Kidney epithelial cell (primary cell): Measurements from ENCODE around the gene DNAH8. TPM values are rescaled to one million over a fixed set of nuclear protein-coding genes. Genes with fewer than 3 reads are reported as not detected.
A peak's percentile ranks its signal among the peaks of the same experiment; 100 is the strongest.

Experiments used
- DNase-seq: peaks from one replicate; pipeline ENCODE4 v3.0.0-alpha.2; 2010; ENCODE audit warnings: low read depth
- H3K27me3 ChIP-seq: 2 replicates; pipeline ENCODE4 v1.6.0; 2011; ENCODE audit warnings: low read length; ENCODE audit not compliant: control insufficient read depth, insufficient read depth
- H3K36me3 ChIP-seq: 2 replicates; pipeline ENCODE4 v1.5.1; 2011; ENCODE audit warnings: low read length; ENCODE audit not compliant: control insufficient read depth, insufficient read depth
- H3K4me3 ChIP-seq: 2 replicates; pipeline ENCODE4 v1.5.1; 2011; ENCODE audit warnings: low read depth, mild to moderate bottlenecking, control low read depth, low read length
- CTCF ChIP-seq: IDR thresholded peaks from 2 replicates; pipeline ENCODE4 v1.5.1; 2011; ENCODE audit warnings: mild to moderate bottlenecking, moderate library complexity, low read length, control low read depth, inconsistent platforms; ENCODE audit not compliant: insufficient read depth, poor library complexity, severe bottlenecking
- total RNA-seq: library from RNA; depleted of rRNA; stranded (reverse); fragments of >200 nt; gene quantifications from 2 replicates; pipeline ENCODE4 v1.2.3, GENCODE V29; 2015

DNAH8 gene
- total RNA-seq, 1 donor from 2014 or later, result not detected

DNA sequence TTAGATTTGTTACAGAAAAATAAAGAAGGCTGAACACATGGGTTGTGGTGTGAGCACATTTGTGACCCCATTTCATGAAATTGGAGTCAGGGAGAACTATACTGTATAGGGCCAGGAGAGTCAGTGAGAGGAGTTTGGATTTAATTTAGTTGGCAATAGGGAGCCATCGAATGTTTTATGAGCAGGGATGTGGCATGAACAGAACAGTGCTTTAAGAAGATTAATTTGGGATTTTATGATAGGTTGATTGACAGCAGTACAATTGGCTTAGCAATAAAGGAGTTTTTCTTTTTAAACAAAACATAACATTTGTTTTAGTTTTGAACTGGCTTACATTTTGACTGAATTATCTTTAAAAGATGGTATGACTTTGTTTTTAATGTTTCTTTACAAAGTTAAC is 227.9 kb downstream of the DNAH8 start:
- Histone ChIP-seq H3K27me3 (peaks cover 2% of the 10 kb centered on the region), H3K36me3 (no peaks in the 10 kb centered on the region), H3K4me3 (no peak overlapping the region)
- no peak for TF ChIP-seq CTCF
- DNase-seq, result no peak

DNA sequence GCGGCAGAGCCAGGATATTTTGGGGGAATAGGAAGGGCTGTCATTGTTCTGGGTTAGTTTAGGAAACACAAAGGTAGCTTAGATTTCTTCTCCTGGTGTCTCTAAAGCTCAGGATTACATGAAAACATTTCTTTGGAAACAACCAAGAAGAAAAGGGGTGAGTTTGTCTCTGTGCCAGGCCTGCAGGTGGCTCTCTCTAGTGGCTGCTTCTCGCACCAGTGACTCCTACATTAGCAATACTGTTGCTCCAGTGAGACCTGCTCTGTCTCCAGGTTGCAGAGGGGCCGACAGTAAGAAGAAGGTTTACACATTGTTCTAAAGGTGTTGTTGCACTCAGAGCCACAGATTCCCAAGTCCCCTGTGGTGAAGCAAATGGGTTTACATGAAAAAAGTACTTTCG is 228.9 kb downstream of the DNAH8 start:
- TF ChIP-seq CTCF, result peak; percentile 5
- no peaks in the 10 kb centered on the region for H3K36me3 ChIP-seq
- H3K4me3 ChIP-seq, result no peak overlapping the region
- no peak for DNase-seq
- H3K27me3 ChIP-seq, result peaks cover 2% of the 10 kb centered on the region

GRCh38 chr6:38944655-38945279 is 229.7 kb downstream of the DNAH8 start:
- H3K4me3 ChIP-seq, result no peak overlapping the region
- no peak for TF ChIP-seq CTCF

GRCh38 chr6:38955861-38956260 is 240.8 kb downstream of the DNAH8 start:
- DNase-seq, result no peak
- no peak for TF ChIP-seq CTCF
- H3K36me3 ChIP-seq, result no peaks in the 10 kb centered on the region
- no peak overlapping the region for H3K4me3 ChIP-seq
- no peaks in the 10 kb centered on the region for H3K27me3 ChIP-seq

More at GRCh38 chr6:38944655-38945279, 229.7 kb downstream of the DNAH8 start:
- no peak for DNase-seq
- Histone ChIP-seq H3K27me3 (peaks cover 2% of the 10 kb centered on the region), H3K36me3 (no peaks in the 10 kb centered on the region)

- TF ChIP-seq CTCF, result no peak
- no peaks in the 10 kb centered on the region for H3K27me3 ChIP-seq
- DNase-seq, result no peak
These were observed 242.3 kb downstream of the DNAH8 start for GRCh38 chr6:38957426-38957825.

DNA sequence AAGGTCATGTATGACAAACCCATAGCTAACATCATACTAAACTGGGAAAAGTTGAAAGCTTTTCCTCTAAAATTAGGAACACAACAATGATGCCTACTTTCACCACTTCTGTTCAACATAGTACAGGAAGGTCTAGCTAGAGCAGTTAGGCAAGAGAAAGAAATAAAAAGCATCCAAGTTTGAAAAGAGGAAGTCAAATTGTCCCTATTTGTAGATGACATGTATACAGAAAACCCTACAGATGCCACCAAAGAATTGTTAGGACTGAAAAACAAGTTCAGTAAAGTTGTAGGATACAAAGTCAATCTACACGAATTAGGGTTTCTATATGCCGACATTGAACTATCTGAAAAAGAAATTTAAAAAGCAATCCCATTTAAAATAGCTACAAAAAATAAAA is 244.0 kb downstream of the DNAH8 start:
- no peaks in the 10 kb centered on the region for H3K27me3 ChIP-seq
- no peak for TF ChIP-seq CTCF

More at GRCh38 chr6:38957426-38957825, 242.3 kb downstream of the DNAH8 start:
- H3K4me3 ChIP-seq, result no peak overlapping the region
- H3K36me3 ChIP-seq, result no peaks in the 10 kb centered on the region

More for the DNA sequence above, 244.0 kb downstream of the DNAH8 start:
- DNase-seq, result no peak
- Histone ChIP-seq H3K36me3 (no peaks in the 10 kb centered on the region), H3K4me3 (no peak overlapping the region)
